Measurements from ENCODE around the gene IRF4. TPM values are rescaled to one million over a fixed set of nuclear protein-coding genes. Genes with fewer than 3 reads are reported as not detected.
"Not testable (repeated sequence)": the region's sequence is repeated elsewhere in the genome, so short reads cannot be mapped to it uniquely, and the experiment has no call there.

The IRF4 gene
- total RNA-seq, 1 donor from 2014 or later: 1.8 TPM

GRCh38 chr6:366389-367297, 24.9 kb upstream of the IRF4 start:
- peak; percentile 79 for DNase-seq

GRCh38 chr6:367298-367794, 24.2 kb upstream of the IRF4 start:
- DNase-seq: no peak

- no peak for DNase-seq
Observed at GRCh38 chr6:367891-368630, 23.5 kb upstream of the IRF4 start.

- no peak for DNase-seq
Observed at GRCh38 chr6:369559-370431, 21.8 kb upstream of the IRF4 start.

GRCh38 chr6:370555-370954, 21.0 kb upstream of the IRF4 start:
- DNase-seq: no peak

GRCh38 chr6:371851-372250, 19.7 kb upstream of the IRF4 start:
- not testable (repeated sequence) for DNase-seq

GRCh38 chr6:372336-372911, 19.1 kb upstream of the IRF4 start:
- no peak for DNase-seq

- DNase-seq: no peak
Observed at GRCh38 chr6:373031-373430, 18.5 kb upstream of the IRF4 start.

GRCh38 chr6:373773-374724, 17.5 kb upstream of the IRF4 start:
- peak; percentile 61 for DNase-seq

GRCh38 chr6:374956-375355, 16.6 kb upstream of the IRF4 start:
- no peak for DNase-seq

- no peak for DNase-seq
Observed at GRCh38 chr6:376827-377640, 14.5 kb upstream of the IRF4 start.

- not testable (repeated sequence) for DNase-seq
Observed at GRCh38 chr6:377641-378020, 13.9 kb upstream of the IRF4 start.

GRCh38 chr6:378090-378957, 13.2 kb upstream of the IRF4 start:
- DNase-seq: no peak

GRCh38 chr6:378958-379409, 12.6 kb upstream of the IRF4 start:
- DNase-seq: no peak

- no peak for DNase-seq
Observed at GRCh38 chr6:379410-380181, 12.0 kb upstream of the IRF4 start.

GRCh38 chr6:380234-381218, 11.0 kb upstream of the IRF4 start:
- no peak for DNase-seq
